Inflammatory macrophage treated with lipopolysaccharide for 1 hour (primary cell): ENCODE measurements around the gene ARVCF.

Experiments
- DNase-seq, 2 donors: peaks; one replicate each; pipeline ENCODE4 v3.0.0-alpha.2; 2020 to 2022

The ARVCF gene

GRCh38 chr22:19984201-19984753, 32.3 kb downstream of the ARVCF start:
- DNase-seq: no peak

GRCh38 chr22:19983741-19984140, 32.9 kb downstream of the ARVCF start:
- DNase-seq: no peak

GRCh38 chr22:19982991-19983578, 33.5 kb downstream of the ARVCF start:
- no peak for DNase-seq

GRCh38 chr22:19981961-19982920, 34.4 kb downstream of the ARVCF start:
- DNase-seq: no peak

- no peak for DNase-seq
Observed at GRCh38 chr22:19981171-19981960, 35.3 kb downstream of the ARVCF start.

- DNase-seq: no peak
Observed at GRCh38 chr22:19980766-19981165, 35.9 kb downstream of the ARVCF start.

GRCh38 chr22:19979712-19980493, 36.7 kb downstream of the ARVCF start:
- DNase-seq: no peak

GRCh38 chr22:19978748-19979147, 37.9 kb downstream of the ARVCF start:
- DNase-seq: no peak

GRCh38 chr22:19977296-19978243, 39.1 kb downstream of the ARVCF start:
- DNase-seq: no peak

- no peak for DNase-seq
Observed at GRCh38 chr22:19976671-19977070, 40.0 kb downstream of the ARVCF start.

GRCh38 chr22:19975707-19976035, 41.0 kb downstream of the ARVCF start:
- no peak for DNase-seq

- no peak for DNase-seq
Observed at GRCh38 chr22:19974935-19975706, 41.5 kb downstream of the ARVCF start.

- DNase-seq: peak in 1 of 2 donors; percentile 6
Observed at GRCh38 chr22:19974268-19974861, 42.3 kb downstream of the ARVCF start.

- no peak for DNase-seq
Observed at GRCh38 chr22:19973551-19974267, 42.9 kb downstream of the ARVCF start.

- DNase-seq: no peak
Observed at GRCh38 chr22:19972652-19973550, 43.7 kb downstream of the ARVCF start.

GRCh38 chr22:19972251-19972650, 44.4 kb downstream of the ARVCF start:
- DNase-seq: no peak

- DNase-seq: no peak
Observed at GRCh38 chr22:19971276-19972124, 45.1 kb downstream of the ARVCF start.
